Neuronal stem cell (in vitro differentiated cells): ENCODE results near the gene KCNC1.

ENCODE experiments used
- DNase-seq: peaks from one replicate; pipeline ENCODE4 v3.0.0-alpha.2; 2013; ENCODE audit warnings: low spot score
- H2AFZ ChIP-seq: one replicate; pipeline ENCODE4 v1.6.1; 2013; ENCODE audit warnings: mild to moderate bottlenecking, low read length, inconsistent platforms
- H2AK5ac ChIP-seq: 2 replicates; pipeline ENCODE4 v1.6.1; 2013; ENCODE audit warnings: low read depth, mild to moderate bottlenecking, inconsistent platforms, low read length, moderate library complexity, mixed read lengths
- H2BK120ac ChIP-seq: 2 replicates; pipeline ENCODE4 v1.6.1; 2013; ENCODE audit warnings: low read depth, mild to moderate bottlenecking, inconsistent platforms, low read length, moderate library complexity, mixed read lengths
- H2BK12ac ChIP-seq: one replicate; pipeline ENCODE4 v1.6.1; 2013; ENCODE audit warnings: low read length, inconsistent platforms
- H2BK15ac ChIP-seq: 2 replicates; pipeline ENCODE4 v1.6.1; 2013; ENCODE audit warnings: mild to moderate bottlenecking, low read length, inconsistent platforms, mixed read lengths
- H2BK5ac ChIP-seq: one replicate; pipeline ENCODE4 v1.6.1; 2013; ENCODE audit warnings: inconsistent platforms, mild to moderate bottlenecking, low read length, moderate library complexity
- H3K14ac ChIP-seq: one replicate; pipeline ENCODE4 v1.6.1; 2013; ENCODE audit warnings: low read length, inconsistent platforms
- H3K18ac ChIP-seq: 2 replicates; pipeline ENCODE4 v1.6.1; 2013; ENCODE audit warnings: low read length, inconsistent platforms
- H3K23ac ChIP-seq: 2 replicates; pipeline ENCODE4 v1.6.1; 2013; ENCODE audit warnings: low read depth, mild to moderate bottlenecking, mixed read lengths, low read length, inconsistent platforms; ENCODE audit not compliant: poor library complexity
- H3K27ac ChIP-seq: replicated peaks from 3 replicates; pipeline ENCODE4 v1.5.1; 2013; ENCODE audit warnings: low read length, inconsistent platforms
- H3K27me3 ChIP-seq, 3 experiments: 2 replicates each; pipeline ENCODE4 v1.6.1; 2013; ENCODE audit warnings: low read length in 3 of 3, mild to moderate bottlenecking in 2 of 3, inconsistent platforms in 1 of 3, low read depth in 1 of 3, mixed read lengths in 1 of 3, moderate library complexity in 1 of 3; ENCODE audit not compliant: control insufficient read depth in 3 of 3, insufficient read depth in 3 of 3
- H3K36me3 ChIP-seq, 2 donors: replicated peaks in 1 of 2; 2 replicates each; pipeline ENCODE4 v1.6.1; 2013; ENCODE audit warnings: low read length in 2 of 2; ENCODE audit not compliant: control insufficient read depth in 2 of 2, insufficient read depth in 2 of 2
- H3K4ac ChIP-seq: 2 replicates; pipeline ENCODE4 v1.6.1; 2013; ENCODE audit warnings: inconsistent platforms, mild to moderate bottlenecking, low read length, moderate library complexity
- H3K4me1 ChIP-seq, 2 donors: 1 replicate in 1 of 2; 2 replicates in 1 of 2; pipeline ENCODE4 v1.6.1; 2013; ENCODE audit warnings: low read length in 2 of 2, low read depth in 1 of 2; ENCODE audit not compliant: control insufficient read depth in 2 of 2, insufficient read depth in 1 of 2
- H3K4me2 ChIP-seq: one replicate; pipeline ENCODE4 v1.6.1; 2013; ENCODE audit warnings: mild to moderate bottlenecking, low read length, inconsistent platforms; ENCODE audit not compliant: insufficient read depth, poor library complexity, severe bottlenecking
- H3K4me3 ChIP-seq, 2 donors: 2 replicates each; pipeline ENCODE4 v1.5.1; 2013; ENCODE audit warnings: low read length in 2 of 2, mild to moderate bottlenecking in 2 of 2, inconsistent platforms in 1 of 2, moderate library complexity in 1 of 2
- H3K79me1 ChIP-seq: one replicate; pipeline ENCODE4 v1.6.1; 2013; ENCODE audit warnings: low read depth, mild to moderate bottlenecking, inconsistent platforms, low read length, moderate library complexity
- H3K9ac ChIP-seq: one replicate; pipeline ENCODE4 v1.6.1; 2013; ENCODE audit warnings: mild to moderate bottlenecking, low read depth, low read length, inconsistent platforms; ENCODE audit not compliant: poor library complexity
- H3K9me3 ChIP-seq, 2 donors: replicated peaks in 1 of 2; 2 replicates each; pipeline versions ENCODE3 to v1.6.1; 2013; ENCODE audit warnings: low read length in 2 of 2, mild to moderate bottlenecking in 2 of 2, inconsistent platforms in 1 of 2, low read depth in 1 of 2, mixed read lengths in 1 of 2, moderate library complexity in 1 of 2; ENCODE audit not compliant: control insufficient read depth in 2 of 2, insufficient read depth in 1 of 2
- H4K8ac ChIP-seq: one replicate; pipeline ENCODE4 v1.6.1; 2013; ENCODE audit warnings: low read depth, mild to moderate bottlenecking, inconsistent platforms, low read length, moderate library complexity
- H4K91ac ChIP-seq: one replicate; pipeline ENCODE4 v1.6.1; 2013; ENCODE audit warnings: low read length, low read depth, mild to moderate bottlenecking, inconsistent platforms; ENCODE audit not compliant: poor library complexity
- WGBS, 2 donors: extraction: QIAGEN DNeasy Blood & Tissue Kit; methylation state at CpG; one replicate each; pipeline ENCODE4 v1.1.7; 2013; ENCODE audit warnings: missing lambda C conversion rate in 2 of 2, mixed read lengths in 1 of 2; ENCODE audit not compliant: insufficient read length in 2 of 2, insufficient replicate concordance in 1 of 2; ENCODE audit errors: extremely low coverage in 2 of 2; 5-methylcytosine and 5-hydroxymethylcytosine counted together

Gene KCNC1

GRCh38 chr11:17781626-17782025 lies 47.0 kb downstream of the KCNC1 start:
- H3K4me1 ChIP-seq: peaks cover 2 to 4% of the 10 kb centered on the region in 2 donors
- H3K18ac ChIP-seq: no peak overlapping the region
- H4K8ac ChIP-seq: no peak overlapping the region
- H2BK12ac ChIP-seq: no peak overlapping the region
- no peak overlapping the region for H3K14ac ChIP-seq
- no peaks in the 10 kb centered on the region for H3K36me3 ChIP-seq
- no peak overlapping the region for H2AFZ ChIP-seq
- no peak overlapping the region for H3K4ac ChIP-seq
- no peak for DNase-seq
- no peak overlapping the region for H3K27ac ChIP-seq
- no CpG with 5 or more reads among the region's 12 CpGs for WGBS, 2 donors
- no peak overlapping the region for H3K4me3 ChIP-seq
- H2BK5ac ChIP-seq: no peak overlapping the region
- no peak overlapping the region for H2AK5ac ChIP-seq
- no peaks in the 10 kb centered on the region for H3K79me1 ChIP-seq
- no peak overlapping the region for H3K9ac ChIP-seq
- H2BK120ac ChIP-seq: no peak overlapping the region
- no peaks in the 10 kb centered on the region for H3K27me3 ChIP-seq
- no peak overlapping the region for H3K4me2 ChIP-seq
- no peak overlapping the region for H2BK15ac ChIP-seq
- H3K23ac ChIP-seq: no peak overlapping the region
- no peak overlapping the region for H4K91ac ChIP-seq
- H3K9me3 ChIP-seq: no peaks in the 10 kb centered on the region

GRCh38 chr11:17782145-17782544 lies 47.6 kb downstream of the KCNC1 start:
- Histone ChIP-seq H3K14ac (no peak overlapping the region), H3K4me2 (no peak overlapping the region), H2BK5ac (no peak overlapping the region), H2AK5ac (no peak overlapping the region), H3K27me3 (no peaks in the 10 kb centered on the region), H3K27ac (no peak overlapping the region), H2BK15ac (no peak overlapping the region), H3K18ac (no peak overlapping the region), H2AFZ (no peak overlapping the region), H4K91ac (no peak overlapping the region), H3K4ac (no peak overlapping the region), H3K9ac (no peak overlapping the region), H3K9me3 (no peaks in the 10 kb centered on the region), H2BK12ac (no peak overlapping the region), H3K36me3 (no peaks in the 10 kb centered on the region), H4K8ac (no peak overlapping the region), H3K4me1 (peaks cover 3 to 5% of the 10 kb centered on the region in 2 donors), H3K4me3 (no peak overlapping the region), H3K79me1 (no peaks in the 10 kb centered on the region), H2BK120ac (no peak overlapping the region), H3K23ac (no peak overlapping the region)
- no CpG with 5 or more reads among the region's 12 CpGs for WGBS, 2 donors
- DNase-seq: no peak

- H2AK5ac ChIP-seq: no peak overlapping the region
- no peak overlapping the region for H3K9ac ChIP-seq
- no peak overlapping the region for H2BK5ac ChIP-seq
- no CpG with 5 or more reads among the region's 4 CpGs for WGBS, 2 donors
- H3K27ac ChIP-seq: no peak overlapping the region
- H2BK12ac ChIP-seq: no peak overlapping the region
- H3K14ac ChIP-seq: no peak overlapping the region
- no peak overlapping the region for H4K8ac ChIP-seq
- H3K4me3 ChIP-seq: no peak overlapping the region
- H3K9me3 ChIP-seq: no peaks in the 10 kb centered on the region
- H3K18ac ChIP-seq: no peak overlapping the region
- H3K36me3 ChIP-seq: no peaks in the 10 kb centered on the region
- peaks cover 0 to 6% of the 10 kb centered on the region in 2 donors for H3K4me1 ChIP-seq
- no peak overlapping the region for H3K23ac ChIP-seq
- no peaks in the 10 kb centered on the region for H3K27me3 ChIP-seq
- H3K4ac ChIP-seq: no peak overlapping the region
- no peak overlapping the region for H3K4me2 ChIP-seq
- H2AFZ ChIP-seq: no peak overlapping the region
- H2BK15ac ChIP-seq: no peak overlapping the region
- DNase-seq: no peak
- no peaks in the 10 kb centered on the region for H3K79me1 ChIP-seq
- H2BK120ac ChIP-seq: no peak overlapping the region
- H4K91ac ChIP-seq: no peak overlapping the region
Observed at GRCh38 chr11:17782603-17783337, 48.2 kb downstream of the KCNC1 start.

- Histone ChIP-seq H2AK5ac (no peak overlapping the region), H3K27ac (no peak overlapping the region), H3K9me3 (no peaks in the 10 kb centered on the region), H3K4me1 (peaks cover 0 to 6% of the 10 kb centered on the region in 2 donors), H2AFZ (no peak overlapping the region), H2BK15ac (no peak overlapping the region), H3K23ac (no peak overlapping the region), H3K4ac (no peak overlapping the region), H2BK120ac (no peak overlapping the region), H4K91ac (no peak overlapping the region), H4K8ac (no peak overlapping the region), H3K18ac (no peak overlapping the region), H3K14ac (no peak overlapping the region), H3K27me3 (no peaks in the 10 kb centered on the region), H2BK5ac (no peak overlapping the region), H3K4me2 (no peak overlapping the region), H3K79me1 (no peaks in the 10 kb centered on the region), H3K4me3 (no peak overlapping the region), H2BK12ac (no peak overlapping the region), H3K9ac (no peak overlapping the region), H3K36me3 (no peaks in the 10 kb centered on the region)
- DNase-seq: no peak
- WGBS, 2 donors: no CpG with 5 or more reads among the region's 4 CpGs
Observed at GRCh38 chr11:17783878-17784277, 49.3 kb downstream of the KCNC1 start.
